ENCODE measurements around the gene CRY1.

CRY1 gene

DNA sequence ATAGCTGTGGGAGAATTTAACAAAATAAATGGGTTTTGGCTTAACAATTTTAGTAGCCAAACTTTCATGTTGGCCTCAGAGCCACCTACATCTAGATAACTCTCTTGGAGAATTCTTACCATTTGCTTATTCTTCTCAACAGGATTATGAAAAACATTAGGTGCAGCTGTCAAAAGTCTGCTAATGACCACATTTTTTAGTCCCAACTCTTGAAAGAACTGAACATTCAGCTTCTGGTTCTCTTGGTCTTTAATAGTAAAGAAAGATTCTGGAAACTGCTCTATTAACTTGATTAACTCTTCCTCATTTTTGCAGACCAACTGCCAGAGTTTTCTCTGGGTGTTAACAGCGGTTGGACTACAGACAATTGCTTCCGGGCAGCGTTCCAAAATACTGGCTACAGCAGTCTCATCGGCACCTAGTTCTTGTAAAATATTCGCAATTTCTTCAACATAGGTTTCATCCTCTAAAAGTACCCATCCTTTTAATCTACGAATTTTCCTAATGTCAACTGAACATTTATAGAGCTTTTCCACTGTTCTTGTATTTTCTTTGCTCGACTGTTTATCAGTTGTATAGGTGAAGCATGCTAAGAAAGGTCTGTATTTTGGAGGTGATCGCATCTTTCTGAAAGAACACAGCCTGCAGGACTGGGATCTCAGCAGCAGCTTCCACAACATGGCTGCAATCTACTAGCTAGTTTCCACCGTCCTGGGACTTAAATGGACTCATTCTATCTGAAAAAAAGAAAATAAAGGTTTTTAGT lies 115.1 kb downstream of the CRY1 start:
- H3K27ac ChIP-seq (replicated peaks; ENCODE audit: low read length), result no peak overlapping the region
- H3K23ac ChIP-seq (ENCODE audit: low read depth, low read length, poor library complexity), result no peak overlapping the region
- no peak overlapping the region for H2BK5ac ChIP-seq (ENCODE audit: low read length)
- no peaks in the 10 kb centered on the region for H3K9me3 ChIP-seq (replicated peaks in 1 of 2; ENCODE audit: control insufficient read depth in 2 of 2, insufficient read depth in 1 of 2, low read depth in 1 of 2, low read length in 2 of 2)
- no peak for DNase-seq (ENCODE audit: low spot score)
- no peak overlapping the region for H2BK12ac ChIP-seq (ENCODE audit: low read length)
- H2AFZ ChIP-seq (ENCODE audit: low read length), result no peak overlapping the region
- H3K79me1 ChIP-seq (ENCODE audit: low read depth, low read length), result no peaks in the 10 kb centered on the region
- no peaks in the 10 kb centered on the region for H3K27me3 ChIP-seq (ENCODE audit: control insufficient read depth in 3 of 3, insufficient read depth in 3 of 3, low read depth in 1 of 3, low read length in 3 of 3)
- H3K4me2 ChIP-seq (ENCODE audit: insufficient read depth, low read length, poor library complexity, severe bottlenecking), result no peak overlapping the region
- no peak overlapping the region for H3K18ac ChIP-seq (ENCODE audit: low read length)
- no peak overlapping the region for H3K4me3 ChIP-seq (ENCODE audit: low read length in 2 of 2)
- H2AK5ac ChIP-seq (ENCODE audit: low read depth, low read length), result no peak overlapping the region
- H4K91ac ChIP-seq (ENCODE audit: low read depth, low read length, poor library complexity), result no peak overlapping the region
- no peak overlapping the region for H3K14ac ChIP-seq (ENCODE audit: low read length)
- H2BK15ac ChIP-seq (ENCODE audit: low read length), result no peak overlapping the region
- no peak overlapping the region for H3K4ac ChIP-seq (ENCODE audit: low read length)
- no peak overlapping the region for H4K8ac ChIP-seq (ENCODE audit: low read depth, low read length)
- 100% methylated on average over 2 of the region's 9 CpGs; no CpG with 5 or more reads in 1 of the 2 donors for WGBS, 2 donors (ENCODE audit: extremely low coverage in 2 of 2, insufficient read length in 2 of 2, insufficient replicate concordance in 1 of 2)
- peaks cover 3 to 65% of the 10 kb centered on the region in 2 donors for H3K36me3 ChIP-seq (replicated peaks in 1 of 2; ENCODE audit: control insufficient read depth in 2 of 2, insufficient read depth in 2 of 2, low read length in 2 of 2)
- H2BK120ac ChIP-seq (ENCODE audit: low read depth, low read length), result no peak overlapping the region
- H3K4me1 ChIP-seq (ENCODE audit: control insufficient read depth in 2 of 2, insufficient read depth in 1 of 2, low read depth in 1 of 2, low read length in 2 of 2), result no peaks in the 10 kb centered on the region
- no peak overlapping the region for H3K9ac ChIP-seq (ENCODE audit: low read depth, low read length, poor library complexity)

DNA sequence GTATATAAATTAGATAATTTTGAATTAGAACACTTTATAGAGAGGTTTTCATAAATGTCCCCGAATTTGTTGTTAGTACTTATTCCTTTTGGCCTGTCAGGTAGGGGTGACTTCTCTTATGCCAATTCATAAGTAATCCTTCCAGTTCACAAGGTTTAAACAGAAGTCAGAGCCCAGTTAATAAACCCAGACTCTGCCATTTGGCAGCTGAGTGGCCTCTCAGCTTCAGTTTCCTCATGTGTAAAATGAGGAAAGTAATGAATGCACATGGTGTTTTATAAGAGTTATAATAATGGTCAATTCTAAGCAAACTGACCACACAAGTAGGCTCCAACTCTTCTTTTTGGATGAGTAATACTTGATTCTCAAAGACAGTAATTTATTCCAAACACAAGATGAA lies 116.7 kb downstream of the CRY1 start:
- Histone ChIP-seq H2BK120ac (ENCODE audit: low read depth, low read length) (no peak overlapping the region), H2BK12ac (ENCODE audit: low read length) (no peak overlapping the region), H3K4me3 (ENCODE audit: low read length in 2 of 2) (no peak overlapping the region), H2AK5ac (ENCODE audit: low read depth, low read length) (no peak overlapping the region), H3K23ac (ENCODE audit: low read depth, low read length, poor library complexity) (no peak overlapping the region), H3K9ac (ENCODE audit: low read depth, low read length, poor library complexity) (no peak overlapping the region), H3K79me1 (ENCODE audit: low read depth, low read length) (no peaks in the 10 kb centered on the region), H2BK15ac (ENCODE audit: low read length) (no peak overlapping the region), H3K9me3 (replicated peaks in 1 of 2; ENCODE audit: control insufficient read depth in 2 of 2, insufficient read depth in 1 of 2, low read depth in 1 of 2, low read length in 2 of 2) (no peaks in the 10 kb centered on the region), H2AFZ (ENCODE audit: low read length) (no peak overlapping the region), H4K8ac (ENCODE audit: low read depth, low read length) (no peak overlapping the region), H3K4me2 (ENCODE audit: insufficient read depth, low read length, poor library complexity, severe bottlenecking) (no peak overlapping the region), H3K27me3 (ENCODE audit: control insufficient read depth in 3 of 3, insufficient read depth in 3 of 3, low read depth in 1 of 3, low read length in 3 of 3) (no peaks in the 10 kb centered on the region), H2BK5ac (ENCODE audit: low read length) (no peak overlapping the region), H3K36me3 (replicated peaks in 1 of 2; ENCODE audit: control insufficient read depth in 2 of 2, insufficient read depth in 2 of 2, low read length in 2 of 2) (peaks cover 3 to 66% of the 10 kb centered on the region in 2 donors), H4K91ac (ENCODE audit: low read depth, low read length, poor library complexity) (no peak overlapping the region), H3K4ac (ENCODE audit: low read length) (no peak overlapping the region), H3K27ac (replicated peaks; ENCODE audit: low read length) (no peak overlapping the region), H3K4me1 (ENCODE audit: control insufficient read depth in 2 of 2, insufficient read depth in 1 of 2, low read depth in 1 of 2, low read length in 2 of 2) (no peaks in the 10 kb centered on the region), H3K18ac (ENCODE audit: low read length) (no peak overlapping the region), H3K14ac (ENCODE audit: low read length) (no peak overlapping the region)
- DNase-seq (ENCODE audit: low spot score), result no peak
- WGBS, 2 donors (ENCODE audit: extremely low coverage in 2 of 2, insufficient read length in 2 of 2, insufficient replicate concordance in 1 of 2), result no CpG with 5 or more reads among the region's 1 CpG

DNA sequence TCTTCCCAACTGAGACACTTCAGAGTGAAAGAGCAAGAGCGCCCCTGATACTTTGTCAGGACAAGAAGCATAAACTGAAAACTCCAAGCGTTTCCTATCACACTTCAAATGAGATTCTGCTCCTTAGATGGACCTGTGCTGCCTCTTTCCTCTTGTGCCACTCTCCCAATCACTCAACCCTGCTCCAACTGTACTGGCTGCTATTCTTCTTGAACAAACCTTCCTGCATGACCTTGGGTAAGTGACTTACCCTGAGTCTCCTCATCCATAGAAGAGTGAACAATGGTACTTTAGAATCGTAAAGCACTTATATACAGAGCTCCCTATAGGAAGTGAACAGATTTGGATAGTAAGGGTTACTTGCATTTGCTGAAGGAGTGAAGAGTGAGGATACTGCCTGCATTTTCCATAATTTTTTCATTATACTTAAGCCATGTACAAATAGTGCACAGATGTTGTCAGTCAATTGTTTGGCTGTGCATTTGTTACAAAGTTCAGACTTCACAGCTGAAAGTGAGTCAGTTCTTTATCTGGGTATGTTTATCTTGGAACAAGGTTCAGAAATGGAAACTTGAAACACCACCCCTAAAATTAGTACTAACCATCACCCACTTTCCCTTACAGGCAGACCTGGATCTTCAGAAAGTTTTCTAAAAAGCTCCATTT lies 117.2 kb downstream of the CRY1 start:
- no CpG with 5 or more reads among the region's 3 CpGs for WGBS, 2 donors (ENCODE audit: extremely low coverage in 2 of 2, insufficient read length in 2 of 2, insufficient replicate concordance in 1 of 2)
- Histone ChIP-seq H2BK120ac (ENCODE audit: low read depth, low read length) (no peak overlapping the region), H2BK12ac (ENCODE audit: low read length) (no peak overlapping the region), H3K23ac (ENCODE audit: low read depth, low read length, poor library complexity) (no peak overlapping the region), H4K91ac (ENCODE audit: low read depth, low read length, poor library complexity) (no peak overlapping the region), H3K4me3 (ENCODE audit: low read length in 2 of 2) (no peak overlapping the region), H3K18ac (ENCODE audit: low read length) (no peak overlapping the region), H3K9me3 (replicated peaks in 1 of 2; ENCODE audit: control insufficient read depth in 2 of 2, insufficient read depth in 1 of 2, low read depth in 1 of 2, low read length in 2 of 2) (no peaks in the 10 kb centered on the region), H2AK5ac (ENCODE audit: low read depth, low read length) (no peak overlapping the region), H2BK5ac (ENCODE audit: low read length) (no peak overlapping the region), H3K9ac (ENCODE audit: low read depth, low read length, poor library complexity) (no peak overlapping the region), H3K27ac (replicated peaks; ENCODE audit: low read length) (no peak overlapping the region), H2AFZ (ENCODE audit: low read length) (no peak overlapping the region), H2BK15ac (ENCODE audit: low read length) (no peak overlapping the region), H3K79me1 (ENCODE audit: low read depth, low read length) (no peaks in the 10 kb centered on the region), H3K36me3 (replicated peaks in 1 of 2; ENCODE audit: control insufficient read depth in 2 of 2, insufficient read depth in 2 of 2, low read length in 2 of 2) (peaks cover 3 to 71% of the 10 kb centered on the region in 2 donors), H3K4ac (ENCODE audit: low read length) (no peak overlapping the region), H3K4me1 (ENCODE audit: control insufficient read depth in 2 of 2, insufficient read depth in 1 of 2, low read depth in 1 of 2, low read length in 2 of 2) (no peaks in the 10 kb centered on the region), H3K14ac (ENCODE audit: low read length) (no peak overlapping the region), H4K8ac (ENCODE audit: low read depth, low read length) (no peak overlapping the region), H3K27me3 (ENCODE audit: control insufficient read depth in 3 of 3, insufficient read depth in 3 of 3, low read depth in 1 of 3, low read length in 3 of 3) (no peaks in the 10 kb centered on the region), H3K4me2 (ENCODE audit: insufficient read depth, low read length, poor library complexity, severe bottlenecking) (no peak overlapping the region)
- DNase-seq (ENCODE audit: low spot score), result no peak

GRCh38 chr12:106975098-106975497 lies 118.3 kb downstream of the CRY1 start:
- Histone ChIP-seq H4K8ac (ENCODE audit: low read depth, low read length) (no peak overlapping the region), H3K4me3 (ENCODE audit: low read length in 2 of 2) (no peak overlapping the region), H3K23ac (ENCODE audit: low read depth, low read length, poor library complexity) (no peak overlapping the region), H2BK5ac (ENCODE audit: low read length) (peak overlapping the region; percentile 24), H3K9me3 (replicated peaks in 1 of 2; ENCODE audit: control insufficient read depth in 2 of 2, insufficient read depth in 1 of 2, low read depth in 1 of 2, low read length in 2 of 2) (no peaks in the 10 kb centered on the region), H3K14ac (ENCODE audit: low read length) (no peak overlapping the region), H3K9ac (ENCODE audit: low read depth, low read length, poor library complexity) (no peak overlapping the region), H4K91ac (ENCODE audit: low read depth, low read length, poor library complexity) (no peak overlapping the region), H3K36me3 (replicated peaks in 1 of 2; ENCODE audit: control insufficient read depth in 2 of 2, insufficient read depth in 2 of 2, low read length in 2 of 2) (peaks cover 5 to 81% of the 10 kb centered on the region in 2 donors), H3K18ac (ENCODE audit: low read length) (no peak overlapping the region), H3K4me1 (ENCODE audit: control insufficient read depth in 2 of 2, insufficient read depth in 1 of 2, low read depth in 1 of 2, low read length in 2 of 2) (no peaks in the 10 kb centered on the region), H2AFZ (ENCODE audit: low read length) (no peak overlapping the region), H2BK15ac (ENCODE audit: low read length) (no peak overlapping the region), H2BK120ac (ENCODE audit: low read depth, low read length) (no peak overlapping the region), H2BK12ac (ENCODE audit: low read length) (no peak overlapping the region), H3K79me1 (ENCODE audit: low read depth, low read length) (no peaks in the 10 kb centered on the region), H3K4me2 (ENCODE audit: insufficient read depth, low read length, poor library complexity, severe bottlenecking) (no peak overlapping the region), H3K27me3 (ENCODE audit: control insufficient read depth in 3 of 3, insufficient read depth in 3 of 3, low read depth in 1 of 3, low read length in 3 of 3) (no peaks in the 10 kb centered on the region), H3K4ac (ENCODE audit: low read length) (no peak overlapping the region), H3K27ac (replicated peaks; ENCODE audit: low read length) (no peak overlapping the region), H2AK5ac (ENCODE audit: low read depth, low read length) (no peak overlapping the region)
- DNase-seq (ENCODE audit: low spot score), result no peak
- WGBS, 2 donors (ENCODE audit: extremely low coverage in 2 of 2, insufficient read length in 2 of 2, insufficient replicate concordance in 1 of 2), result no CpG with 5 or more reads among the region's 8 CpGs

All from neuronal stem cell (in vitro differentiated cells).